Naive thymus-derived CD4-positive, alpha-beta T cell (primary cell): ENCODE data around the gene ICAM2. TPM values are rescaled to one million over a fixed set of nuclear protein-coding genes. Genes with fewer than 3 reads are reported as not detected.
A peak's percentile ranks its signal among the peaks of the same experiment; 100 is the strongest.
"Not testable (repeated sequence)": the region's sequence is repeated elsewhere in the genome, so short reads cannot be mapped to it uniquely, and the experiment has no call there.

Source experiments
- ATAC-seq: fragments of 150-1000 bp; cut with Tn5 transposase; 2 replicates; pipeline ENCODE4 v1.10.0; 2021; ENCODE audit warnings: mild to moderate bottlenecking, moderate library complexity
- CTCF ChIA-PET: fragments of 350-600 bp; sonication (Branson Sonifier 250); formaldehyde crosslinking; loops from one replicate; lab custom pipeline; 2021; ENCODE audit warnings: antibody characterized with exemption; lab: Charles Lee
- POLR2A ChIA-PET: fragments of 350-600 bp; sonication (Branson Sonifier 250); formaldehyde crosslinking; loops from one replicate; lab custom pipeline; 2021; ENCODE audit warnings: antibody characterized with exemption, inconsistent platforms; lab: Charles Lee
- DNase-seq, 9 donors: peaks; one replicate each; pipeline versions ENCODE4 v3.0.0 to v3.0.0-alpha.2; 2020 to 2022; ENCODE audit warnings: mixed read lengths in 1 of 9
- H3K27ac ChIP-seq: one replicate; pipeline ENCODE4 v1.7.0; 2013; ENCODE audit warnings: mild to moderate bottlenecking, low read depth, low read length, moderate library complexity
- H3K27me3 ChIP-seq, 2 donors: one replicate each; pipeline ENCODE4 v1.7.0; 2013; ENCODE audit warnings: low read length in 2 of 2, mild to moderate bottlenecking in 2 of 2, moderate library complexity in 2 of 2; ENCODE audit not compliant: control insufficient read depth in 2 of 2, insufficient read depth in 2 of 2
- H3K36me3 ChIP-seq, 3 experiments: 1 replicate in 2 of 3; 2 replicates in 1 of 3; pipeline ENCODE4 v1.7.0; 2013; ENCODE audit warnings: low read length in 3 of 3, mild to moderate bottlenecking in 3 of 3, moderate library complexity in 1 of 3; ENCODE audit not compliant: insufficient read depth in 3 of 3, control insufficient read depth in 2 of 3
- H3K4me1 ChIP-seq, 2 donors: one replicate each; pipeline ENCODE4 v1.7.0; 2013; ENCODE audit warnings: low read length in 2 of 2, mild to moderate bottlenecking in 2 of 2, moderate library complexity in 1 of 2; ENCODE audit not compliant: control insufficient read depth in 2 of 2, insufficient read depth in 2 of 2
- H3K4me3 ChIP-seq: 2 replicates; pipeline ENCODE4 v1.7.0; 2013; ENCODE audit warnings: mild to moderate bottlenecking, low read length
- H3K9me3 ChIP-seq, 3 experiments: 1 replicate in 2 of 3; 2 replicates in 1 of 3; pipeline ENCODE4 v1.7.0; 2013; ENCODE audit warnings: low read length in 3 of 3; ENCODE audit not compliant: control insufficient read depth in 2 of 3
- H3K27ac Mint-ChIP-seq, 9 donors: one replicate each; pipeline ENCODE4 v1.8.0; 2020 to 2022; ENCODE audit warnings: mixed read lengths in 9 of 9, mild to moderate bottlenecking in 8 of 9, moderate library complexity in 5 of 9, inconsistent platforms in 2 of 9
- H3K27me3 Mint-ChIP-seq, 5 donors: one replicate each; pipeline ENCODE4 v1.8.0; 2021 to 2022; ENCODE audit warnings: mixed read lengths in 5 of 5, mild to moderate bottlenecking in 1 of 5
- H3K36me3 Mint-ChIP-seq, 5 donors: one replicate each; pipeline ENCODE4 v1.8.0; 2020 to 2022; ENCODE audit warnings: mixed read lengths in 5 of 5, mild to moderate bottlenecking in 3 of 5, inconsistent platforms in 1 of 5
- H3K4me1 Mint-ChIP-seq, 7 donors: one replicate each; pipeline ENCODE4 v1.8.0; 2020 to 2022; ENCODE audit warnings: mixed read lengths in 7 of 7, mild to moderate bottlenecking in 3 of 7, inconsistent platforms in 1 of 7
- H3K4me3 Mint-ChIP-seq, 10 donors: one replicate each; pipeline ENCODE4 v1.8.0; 2020 to 2022; ENCODE audit warnings: mild to moderate bottlenecking in 10 of 10, mixed read lengths in 10 of 10, moderate library complexity in 6 of 10, inconsistent platforms in 2 of 10
- H3K9me3 Mint-ChIP-seq, 11 donors: one replicate each; pipeline ENCODE4 v1.8.0; 2020 to 2022; ENCODE audit warnings: mixed read lengths in 11 of 11, mild to moderate bottlenecking in 4 of 11, inconsistent platforms in 1 of 11, moderate library complexity in 1 of 11
- intact Hi-C, 2 donors: fragments of 100-400 bp; cut with micrococcal nuclease; formaldehyde crosslinking; loops; one replicate each; pipeline ENCODE4 v1.15.1; 2023
- polyA plus RNA-seq, 2 donors: library from polyadenylated mRNA; unstranded; fragments of 300-500 nt; fragmentation: Illumina TruSeq; gene quantifications; one replicate each; pipeline ENCODE4 v1.2.3, GENCODE V29; 2021
- total RNA-seq, 6 experiments: library from RNA in 5 of 6; stranded (reverse) in 5 of 6; gene quantifications; 1 replicate in 5 of 6; 2 replicates in 1 of 6; pipeline ENCODE4 v1.2.3 and lab custom pipeline; 2021 to 2026

The ICAM2 gene
- total and polyA plus RNA-seq, 7 experiments from 2014 or later, result 60.9 to 414 (median 131) TPM

DNA sequence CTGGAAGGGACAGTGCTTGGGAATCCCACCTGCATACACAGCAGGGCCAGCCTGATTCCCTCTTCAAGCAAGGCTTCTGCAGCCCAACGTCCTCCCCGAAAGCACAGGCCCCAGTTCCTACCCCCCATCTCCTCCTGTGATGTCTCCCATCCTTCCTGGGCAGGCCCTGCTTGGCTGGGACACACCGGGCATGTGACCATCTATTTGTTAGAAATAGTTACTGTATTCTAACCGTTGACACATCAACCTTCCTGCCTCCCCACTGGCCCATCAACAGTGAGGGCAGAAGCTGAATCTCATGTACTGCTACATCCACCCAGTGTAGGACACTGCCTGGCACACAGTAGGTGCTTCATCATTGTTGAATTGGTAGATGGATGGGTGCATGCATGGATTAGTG is 11.6 kb downstream of the ICAM2 start:
- peaks cover 0 to 29% (median 12%) of the 10 kb centered on the region in 5 donors for H3K36me3 Mint-ChIP-seq
- POLR2A ChIA-PET, result interaction anchor here (1.7 to 1.9 kb wide), 2 partner anchors 12 to 15 kb away, joined by 5 to 7 read pairs; partner anchors contain the start of gene ICAM2
- H3K4me1 ChIP-seq, result peaks cover 35 to 46% of the 10 kb centered on the region in 2 donors

GRCh38 chr17:64008346-64008745 is 12.1 kb downstream of the ICAM2 start:
- CTCF ChIA-PET, result no interaction called here
- no peaks in the 10 kb centered on the region for H3K27me3 Mint-ChIP-seq
- POLR2A ChIA-PET, result interaction anchor here (1.9 to 3.6 kb wide), 3 partner anchors 12 to 17 kb away, joined by 7 to 23 read pairs (median 9); partner anchors contain the start of gene ICAM2
- peaks cover 0 to 2% (median 0%) of the 10 kb centered on the region in 11 donors for H3K9me3 Mint-ChIP-seq
- peaks cover 36 to 83% (median 66%) of the 10 kb centered on the region in 7 donors for H3K4me1 Mint-ChIP-seq
- peaks cover 0 to 32% (median 12%) of the 10 kb centered on the region in 5 donors for H3K36me3 Mint-ChIP-seq
- peak overlapping the region; percentile 59 for H3K27ac ChIP-seq
- peaks cover 7 to 60% (median 18%) of the 10 kb centered on the region in 3 experiments for H3K36me3 ChIP-seq
- H3K27me3 ChIP-seq, result no peaks in the 10 kb centered on the region
- H3K4me3 Mint-ChIP-seq, result peak overlapping the region in 6 of 10 donors; percentile 17 to 96 (median 28)
- intact Hi-C loops, result no loop called here
- ATAC-seq, result no peak
- H3K4me3 ChIP-seq, result no peak overlapping the region
- H3K9me3 ChIP-seq, result no peaks in the 10 kb centered on the region
- peaks cover 32 to 44% of the 10 kb centered on the region in 2 donors for H3K4me1 ChIP-seq
- peak overlapping the region in 7 of 9 donors; percentile 41 to 100 (median 70) for H3K27ac Mint-ChIP-seq
- DNase-seq, result no peak

More for the DNA sequence above, 11.6 kb downstream of the ICAM2 start:
- CTCF ChIA-PET, result no interaction called here
- intact Hi-C loops, result no loop called here
- H3K27ac Mint-ChIP-seq, result peak overlapping the region in 8 of 9 donors; percentile 51 to 100 (median 86)
- DNase-seq, result no peak
- Histone ChIP-seq H3K27me3 (no peaks in the 10 kb centered on the region), H3K4me3 (no peak overlapping the region), H3K9me3 (no peaks in the 10 kb centered on the region), H3K36me3 (peaks cover 7 to 55% (median 14%) of the 10 kb centered on the region in 3 experiments), H3K27ac (peak overlapping the region; percentile 15)
- no peak for ATAC-seq
- peaks cover 0 to 2% (median 0%) of the 10 kb centered on the region in 11 donors for H3K9me3 Mint-ChIP-seq
- peaks cover 39 to 88% (median 70%) of the 10 kb centered on the region in 7 donors for H3K4me1 Mint-ChIP-seq
- no peaks in the 10 kb centered on the region for H3K27me3 Mint-ChIP-seq
- H3K4me3 Mint-ChIP-seq, result peak overlapping the region in 7 of 10 donors; percentile 4 to 96 (median 59)

GRCh38 chr17:64007838-64008282 is 12.6 kb downstream of the ICAM2 start:
- CTCF ChIA-PET, result no interaction called here
- Mint-ChIP-seq H3K36me3 (peaks cover 0 to 32% (median 12%) of the 10 kb centered on the region in 5 donors), H3K27me3 (no peaks in the 10 kb centered on the region), H3K4me1 (peaks cover 34 to 78% (median 63%) of the 10 kb centered on the region in 7 donors), H3K9me3 (peaks cover 0 to 2% (median 0%) of the 10 kb centered on the region in 11 donors), H3K4me3 (peak overlapping the region in 5 of 10 donors; percentile 17 to 96 (median 39)), H3K27ac (peak overlapping the region in 8 of 9 donors; percentile 28 to 100 (median 78))
- Histone ChIP-seq H3K27ac (peak overlapping the region; percentile 59), H3K4me1 (peaks cover 28 to 40% of the 10 kb centered on the region in 2 donors), H3K27me3 (no peaks in the 10 kb centered on the region), H3K9me3 (no peaks in the 10 kb centered on the region), H3K36me3 (peaks cover 7 to 65% (median 19%) of the 10 kb centered on the region in 3 experiments), H3K4me3 (no peak overlapping the region)
- POLR2A ChIA-PET, result interaction anchor here (1.9 to 3.6 kb wide), 3 partner anchors 13 to 138 kb away, joined by 7 to 23 read pairs (median 9); partner anchors contain the start of gene ICAM2
- DNase-seq (no peak), ATAC-seq (no peak)
- intact Hi-C loops, result no loop called here

- Mint-ChIP-seq H3K27ac (peak overlapping the region in 8 of 9 donors; percentile 23 to 100 (median 84)), H3K4me3 (peak overlapping the region in 1 of 10 donors; percentile 11), H3K36me3 (peaks cover 0 to 32% (median 12%) of the 10 kb centered on the region in 5 donors), H3K4me1 (peaks cover 34 to 72% (median 62%) of the 10 kb centered on the region in 7 donors)
- H3K27ac ChIP-seq, result peak overlapping the region; percentile 59
- DNase-seq, H3K27me3 ChIP-seq, ATAC-seq, H3K27me3 Mint-ChIP-seq, H3K9me3 ChIP-seq, intact Hi-C loops, H3K9me3 Mint-ChIP-seq, H3K4me3 ChIP-seq: not testable (repeated sequence)
- ChIA-PET CTCF (interaction anchor here (0.7 to 1.5 kb wide), 3 partner anchors 17 to 25 kb away, joined by 3 to 6 read pairs (median 3); no protein-coding TSS in a partner anchor), POLR2A (interaction anchor here (0.5 to 3.6 kb wide), 6 partner anchors 9 to 192 kb away, joined by 3 to 23 read pairs (median 5); partner anchors contain the start of genes CD79B and ICAM2)
- H3K36me3 ChIP-seq, result peaks cover 7 to 71% (median 19%) of the 10 kb centered on the region in 3 experiments
- peaks cover 26 to 36% of the 10 kb centered on the region in 2 donors for H3K4me1 ChIP-seq
These were observed 13.2 kb downstream of the ICAM2 start for GRCh38 chr17:64007089-64007837.

- H3K4me3 ChIP-seq, result no peak overlapping the region
- Mint-ChIP-seq H3K9me3 (peaks cover 0 to 2% (median 0%) of the 10 kb centered on the region in 11 donors), H3K27me3 (no peaks in the 10 kb centered on the region), H3K4me3 (peak overlapping the region in 1 of 10 donors; percentile 11), H3K27ac (peak overlapping the region in 8 of 9 donors; percentile 23 to 100 (median 84)), H3K36me3 (peaks cover 0 to 27% (median 7%) of the 10 kb centered on the region in 5 donors), H3K4me1 (peaks cover 29 to 65% (median 57%) of the 10 kb centered on the region in 7 donors)
- H3K27me3 ChIP-seq, result no peaks in the 10 kb centered on the region
- ATAC-seq, result no peak
- H3K9me3 ChIP-seq, result no peaks in the 10 kb centered on the region
- H3K36me3 ChIP-seq, result peaks cover 7 to 73% (median 16%) of the 10 kb centered on the region in 3 experiments
- peaks cover 26 to 31% of the 10 kb centered on the region in 2 donors for H3K4me1 ChIP-seq
- ChIA-PET CTCF (interaction anchor here (0.6 to 1.8 kb wide), 7 partner anchors 13 to 26 kb away, joined by 3 to 8 read pairs (median 3); partner anchors contain the start of gene ICAM2), POLR2A (interaction anchor here (1.7 to 3.6 kb wide), 4 partner anchors 14 to 139 kb away, joined by 3 to 23 read pairs (median 8); partner anchors contain the start of genes CD79B and ICAM2)
- intact Hi-C loops, result no loop called here
- no peak for DNase-seq
- peak overlapping the region; percentile 59 for H3K27ac ChIP-seq
These were observed 13.9 kb downstream of the ICAM2 start for GRCh38 chr17:64006361-64007088.
